HepG2 (cell line): Measurements from ENCODE around the gene PTCRA. TPM values are rescaled to one million over a fixed set of nuclear protein-coding genes. Genes with fewer than 3 reads are reported as not detected.
A peak's percentile ranks its signal among the peaks of the same experiment; 100 is the strongest.

Experiments used
- ATF1 ChIP-seq: IDR thresholded peaks from 2 replicates; pipeline ENCODE4 v1.6.1; 2016; ENCODE audit warnings: mild to moderate bottlenecking, control low read depth
- ATF4 ChIP-seq, 2 experiments: fragments of 450-650 bp in 1 of 2; sonication (generic) in 1 of 2; formaldehyde crosslinking; IDR thresholded peaks; 2 replicates each; pipeline versions ENCODE4 v1.5.0 to v1.8.0; 2020 to 2022; ENCODE audit warnings: mild to moderate bottlenecking in 1 of 2, missing genetic modification reagents in 1 of 2
- BRD4 ChIP-seq: sonication (generic); formaldehyde crosslinking; IDR thresholded peaks from 2 replicates; pipeline ENCODE4 v1.4.0; 2020; ENCODE audit warnings: missing genetic modification reagents
- CTCF ChIP-seq: sonication (generic); formaldehyde crosslinking; IDR thresholded peaks from 2 replicates; pipeline ENCODE4 v1.5.0; 2020; ENCODE audit warnings: mild to moderate bottlenecking, missing genetic modification reagents, moderate library complexity
- FOXA3 ChIP-seq: IDR thresholded peaks from 2 replicates; pipeline ENCODE4 v1.6.1; 2016; ENCODE audit warnings: missing genetic modification reagents, missing compliant biosample characterization
- HOXA5 ChIP-seq: sonication (generic); formaldehyde crosslinking; IDR thresholded peaks from 2 replicates; pipeline ENCODE4 v1.4.0; 2020; ENCODE audit warnings: missing genetic modification reagents
- IRF1 ChIP-seq: sonication (generic); formaldehyde crosslinking; IDR thresholded peaks from 2 replicates; pipeline ENCODE4 v1.4.0; 2020; ENCODE audit warnings: low read depth, mild to moderate bottlenecking, missing genetic modification reagents
- NAIF1 ChIP-seq: sonication (generic); formaldehyde crosslinking; IDR thresholded peaks from 2 replicates; pipeline ENCODE4 v1.5.0; 2020; ENCODE audit warnings: mild to moderate bottlenecking, missing genetic modification reagents, borderline replicate concordance
- PRMT3 ChIP-seq: sonication (generic); formaldehyde crosslinking; IDR thresholded peaks from 2 replicates; pipeline ENCODE4 v1.8.1; 2022; ENCODE audit warnings: low read depth, mild to moderate bottlenecking, moderate library complexity, missing genetic modification reagents, borderline replicate concordance
- PTBP1 ChIP-seq: fragments of 200-400 bp; formaldehyde crosslinking; IDR thresholded peaks from 2 replicates; pipeline ENCODE4 v1.6.1; 2018; ENCODE audit warnings: low read length, low read depth; ENCODE audit not compliant: poor library complexity, severe bottlenecking
- SAP130 ChIP-seq: IDR thresholded peaks from 2 replicates; pipeline ENCODE4 v1.6.1; 2016; ENCODE audit warnings: low read depth
- WIZ ChIP-seq: sonication (generic); formaldehyde crosslinking; IDR thresholded peaks from 2 replicates; pipeline ENCODE4 v1.5.1; 2020; ENCODE audit warnings: mild to moderate bottlenecking, missing genetic modification reagents
- ZBTB42 ChIP-seq: sonication (generic); formaldehyde crosslinking; IDR thresholded peaks from 2 replicates; pipeline ENCODE4 v1.5.0; 2020; ENCODE audit warnings: mild to moderate bottlenecking, missing genetic modification reagents
- ZBTB7A ChIP-seq: sonication (generic); formaldehyde crosslinking; IDR thresholded peaks from 2 replicates; pipeline ENCODE4 v1.8.0; 2022; ENCODE audit warnings: mild to moderate bottlenecking, missing genetic modification reagents
- ZMYM3 ChIP-seq: sonication (generic); formaldehyde crosslinking; IDR thresholded peaks from 2 replicates; pipeline ENCODE4 v1.5.1; 2020; ENCODE audit warnings: mild to moderate bottlenecking, missing genetic modification reagents
- ZNF12 ChIP-seq: sonication (generic); formaldehyde crosslinking; IDR thresholded peaks from 2 replicates; pipeline ENCODE4 v1.5.0; 2020; ENCODE audit warnings: missing genetic modification reagents
- ZNF225 ChIP-seq: sonication (generic); formaldehyde crosslinking; IDR thresholded peaks from 2 replicates; pipeline ENCODE4 v1.4.0; 2020; ENCODE audit warnings: mild to moderate bottlenecking, missing genetic modification reagents
- ZNF281 ChIP-seq: sonication (generic); formaldehyde crosslinking; IDR thresholded peaks from 2 replicates; pipeline ENCODE4 v1.4.0; 2020; ENCODE audit warnings: missing genetic modification reagents, borderline replicate concordance
- ZNF354B ChIP-seq: sonication (generic); formaldehyde crosslinking; IDR thresholded peaks from 2 replicates; pipeline ENCODE4 v1.8.0; 2022; ENCODE audit warnings: mild to moderate bottlenecking, missing genetic modification reagents
- ZNF44 ChIP-seq: sonication (generic); formaldehyde crosslinking; IDR thresholded peaks from 2 replicates; pipeline ENCODE4 v1.5.1; 2020; ENCODE audit warnings: mild to moderate bottlenecking, missing genetic modification reagents
- ZNF550 ChIP-seq: sonication (generic); formaldehyde crosslinking; IDR thresholded peaks from 2 replicates; pipeline ENCODE4 v1.4.0; 2020; ENCODE audit warnings: mild to moderate bottlenecking, missing genetic modification reagents, borderline replicate concordance
- ZNF562 ChIP-seq: sonication (generic); formaldehyde crosslinking; IDR thresholded peaks from 2 replicates; pipeline ENCODE4 v1.8.0; 2022; ENCODE audit warnings: missing genetic modification reagents, borderline replicate concordance
- ZNF724P ChIP-seq: sonication (generic); formaldehyde crosslinking; IDR thresholded peaks from 2 replicates; pipeline ENCODE4 v1.8.0; 2022; ENCODE audit warnings: missing genetic modification reagents, borderline replicate concordance
- ZNF790 ChIP-seq: sonication (generic); formaldehyde crosslinking; IDR thresholded peaks from 2 replicates; pipeline ENCODE4 v1.8.0; 2022; ENCODE audit warnings: missing genetic modification reagents, mild to moderate bottlenecking, borderline replicate concordance
- polyA plus RNA-seq, 8 experiments: library from polyadenylated mRNA; depleted of rRNA in 3 of 8; stranded (reverse) in 7 of 8; unstranded in 1 of 8; fragments of >200 nt; fragmentation: Illumina TruSeq in 4 of 8; extraction: Trizol in 4 of 8; gene quantifications; 2 replicates each; pipeline versions ENCODE4 v1.2.1 to v1.2.3, GENCODE V29; 2011 to 2016; ENCODE audit warnings: low read depth in 4 of 8, missing spikeins in 1 of 8, mixed read lengths in 1 of 8; ENCODE audit not compliant: insufficient read depth in 1 of 8
- total RNA-seq, 5 experiments: library from RNA; depleted of rRNA; stranded (reverse); fragments of >200 nt; fragmentation: Illumina TruSeq; extraction: Trizol; gene quantifications; 2 replicates each; pipeline ENCODE4 v1.2.3, GENCODE V29; 2016; ENCODE audit warnings: low read depth in 1 of 5

The PTCRA gene
- total and polyA plus RNA-seq, 2 of the 13 experiments (the other 11 are each of a cell fraction or from before 2014, with no cell fraction given): not detected

GRCh38 chr6:42969934-42970333 lies 54.1 kb downstream of the PTCRA start (continued):
- no peak for TF ChIP-seq ZNF12 (CRISPR knock-in tag)
- no peak for TF ChIP-seq ZNF354B (CRISPR knock-in tag)
- no peak for TF ChIP-seq PTBP1
- TF ChIP-seq ZMYM3 (CRISPR knock-in tag): peak; percentile 46; the same call in 1 of the 2 replicates
- no peak for TF ChIP-seq ZBTB42 (CRISPR knock-in tag)
- no peak for TF ChIP-seq ZNF550 (CRISPR knock-in tag)
- TF ChIP-seq FOXA3 (CRISPR knock-in tag): no peak
- no peak for TF ChIP-seq ZNF225
- TF ChIP-seq IRF1 (CRISPR knock-in tag): no peak
- TF ChIP-seq ZNF562 (CRISPR knock-in tag): no peak
- TF ChIP-seq HOXA5 (CRISPR knock-in tag): no peak
- no peak for TF ChIP-seq ATF4 (CRISPR knock-in tag; IDR thresholded peaks at IDR 0.05)
- TF ChIP-seq ZNF790: no peak
- TF ChIP-seq ZNF281 (CRISPR knock-in tag): peak; percentile 79
- no peak for TF ChIP-seq CTCF (CRISPR knock-in tag)
- TF ChIP-seq ATF1 (CRISPR knock-in tag): no peak
- no peak for TF ChIP-seq NAIF1 (CRISPR knock-in tag)
- TF ChIP-seq WIZ: no peak
- TF ChIP-seq ZBTB7A (CRISPR knock-in tag): no peak
- 0 out of 2 replicates have a peak, but pooled peaks have one; percentile 39 for TF ChIP-seq SAP130
- no peak for TF ChIP-seq ZNF724P (CRISPR knock-in tag)
- no peak for TF ChIP-seq BRD4 (CRISPR knock-in tag)
- TF ChIP-seq PRMT3: no peak
- TF ChIP-seq ZNF44 (CRISPR knock-in tag): no peak
